ENCODE data around the gene SEC14L1. TPM values are rescaled to one million over a fixed set of nuclear protein-coding genes. Genes with fewer than 3 reads are reported as not detected.

The SEC14L1 gene
- total and polyA plus RNA-seq, 2 experiments from 2014 or later, result 52.9 to 71.4 TPM

- H3K4me2 ChIP-seq, result peak overlapping the region; percentile 37
- peaks cover 24% of the 10 kb centered on the region for H3K4me1 ChIP-seq (ENCODE audit: insufficient read depth)
These were observed 11.7 kb upstream of the SEC14L1 start for GRCh38 chr17:77128896-77129567.

GRCh38 chr17:77129568-77130301, 11.0 kb upstream of the SEC14L1 start:
- DNase-seq (ENCODE audit: low spot score), result no peak
- H3K9me2 ChIP-seq (replicated peaks; ENCODE audit: insufficient read depth), result no peaks in the 10 kb centered on the region
- peak overlapping the region; percentile 37 for H3K4me2 ChIP-seq
- no peaks in the 10 kb centered on the region for H3K9me3 ChIP-seq (ENCODE audit: low read depth)
- WGBS (ENCODE audit: low lambda C conversion rate, missing lambda C conversion rate), result 45% methylated on average over 13 of the region's 13 CpGs
- H3K4me3 ChIP-seq, result no peak overlapping the region
- H3K27ac ChIP-seq, result peak overlapping the region; percentile 46
- H3K27me3 ChIP-seq, result no peaks in the 10 kb centered on the region
- H4K20me1 ChIP-seq (ENCODE audit: insufficient read depth, poor library complexity, severe bottlenecking), result no peaks in the 10 kb centered on the region
- no peak overlapping the region for H2AFZ ChIP-seq
- peaks cover 18% of the 10 kb centered on the region for H3K4me1 ChIP-seq (ENCODE audit: insufficient read depth)
- TF ChIP-seq EZH2 (IDR thresholded peaks at IDR 0.05; ENCODE audit: borderline replicate concordance) (no peak), CTCF (IDR thresholded peaks at IDR 0.05; ENCODE audit: poor library complexity) (no peak), EZH2phosphoT487 (IDR thresholded peaks at IDR 0.05; ENCODE audit: low read depth, severe bottlenecking, unreplicated experiment) (no peak)
- H3K79me2 ChIP-seq, result no peaks in the 10 kb centered on the region
- no peaks in the 10 kb centered on the region for H3K36me3 ChIP-seq (replicated peaks; ENCODE audit: insufficient read depth, low read depth)

More at GRCh38 chr17:77128896-77129567, 11.7 kb upstream of the SEC14L1 start:
- no peaks in the 10 kb centered on the region for H3K9me2 ChIP-seq (replicated peaks; ENCODE audit: insufficient read depth)
- H3K36me3 ChIP-seq (replicated peaks; ENCODE audit: insufficient read depth, low read depth), result no peaks in the 10 kb centered on the region
- H3K9me3 ChIP-seq (ENCODE audit: low read depth), result no peaks in the 10 kb centered on the region
- WGBS (ENCODE audit: low lambda C conversion rate, missing lambda C conversion rate), result 58% methylated on average over 10 of the region's 10 CpGs
- no peaks in the 10 kb centered on the region for H3K79me2 ChIP-seq
- H3K27ac ChIP-seq, result peak overlapping the region; percentile 46
- TF ChIP-seq EZH2phosphoT487 (IDR thresholded peaks at IDR 0.05; ENCODE audit: low read depth, severe bottlenecking, unreplicated experiment) (no peak), EZH2 (IDR thresholded peaks at IDR 0.05; ENCODE audit: borderline replicate concordance) (no peak), CTCF (IDR thresholded peaks at IDR 0.05; ENCODE audit: poor library complexity) (no peak)
- DNase-seq (ENCODE audit: low spot score), result no peak
- no peak overlapping the region for H3K4me3 ChIP-seq
- H4K20me1 ChIP-seq (ENCODE audit: insufficient read depth, poor library complexity, severe bottlenecking), result no peaks in the 10 kb centered on the region
- no peaks in the 10 kb centered on the region for H3K27me3 ChIP-seq
- no peak overlapping the region for H2AFZ ChIP-seq

- Histone ChIP-seq H3K9me3 (ENCODE audit: low read depth) (no peaks in the 10 kb centered on the region), H3K4me2 (no peak overlapping the region), H3K4me1 (ENCODE audit: insufficient read depth) (peaks cover 18% of the 10 kb centered on the region), H3K27ac (no peak overlapping the region), H4K20me1 (ENCODE audit: insufficient read depth, poor library complexity, severe bottlenecking) (no peaks in the 10 kb centered on the region), H3K9me2 (replicated peaks; ENCODE audit: insufficient read depth) (no peaks in the 10 kb centered on the region), H3K27me3 (no peaks in the 10 kb centered on the region), H3K36me3 (replicated peaks; ENCODE audit: insufficient read depth, low read depth) (no peaks in the 10 kb centered on the region), H3K79me2 (no peaks in the 10 kb centered on the region), H3K4me3 (no peak overlapping the region), H2AFZ (no peak overlapping the region)
- no peak for TF ChIP-seq CTCF (IDR thresholded peaks at IDR 0.05; ENCODE audit: poor library complexity)
- TF ChIP-seq EZH2phosphoT487 (IDR thresholded peaks at IDR 0.05; ENCODE audit: low read depth, severe bottlenecking, unreplicated experiment), result no peak
- no peak for TF ChIP-seq EZH2 (IDR thresholded peaks at IDR 0.05; ENCODE audit: borderline replicate concordance)
- no peak for DNase-seq (ENCODE audit: low spot score)
- WGBS (ENCODE audit: low lambda C conversion rate, missing lambda C conversion rate), result 98% methylated on average over 9 of the region's 9 CpGs
These were observed 10.2 kb upstream of the SEC14L1 start for GRCh38 chr17:77130525-77130924.

All from hepatocyte (in vitro differentiated cells).